ENCODE data around the gene ADCY4.
A peak's percentile ranks its signal among the peaks of the same experiment; 100 is the strongest.
"Not testable (repeated sequence)": the region's sequence is repeated elsewhere in the genome, so short reads cannot be mapped to it uniquely, and the experiment has no call there.

The ADCY4 gene

DNA sequence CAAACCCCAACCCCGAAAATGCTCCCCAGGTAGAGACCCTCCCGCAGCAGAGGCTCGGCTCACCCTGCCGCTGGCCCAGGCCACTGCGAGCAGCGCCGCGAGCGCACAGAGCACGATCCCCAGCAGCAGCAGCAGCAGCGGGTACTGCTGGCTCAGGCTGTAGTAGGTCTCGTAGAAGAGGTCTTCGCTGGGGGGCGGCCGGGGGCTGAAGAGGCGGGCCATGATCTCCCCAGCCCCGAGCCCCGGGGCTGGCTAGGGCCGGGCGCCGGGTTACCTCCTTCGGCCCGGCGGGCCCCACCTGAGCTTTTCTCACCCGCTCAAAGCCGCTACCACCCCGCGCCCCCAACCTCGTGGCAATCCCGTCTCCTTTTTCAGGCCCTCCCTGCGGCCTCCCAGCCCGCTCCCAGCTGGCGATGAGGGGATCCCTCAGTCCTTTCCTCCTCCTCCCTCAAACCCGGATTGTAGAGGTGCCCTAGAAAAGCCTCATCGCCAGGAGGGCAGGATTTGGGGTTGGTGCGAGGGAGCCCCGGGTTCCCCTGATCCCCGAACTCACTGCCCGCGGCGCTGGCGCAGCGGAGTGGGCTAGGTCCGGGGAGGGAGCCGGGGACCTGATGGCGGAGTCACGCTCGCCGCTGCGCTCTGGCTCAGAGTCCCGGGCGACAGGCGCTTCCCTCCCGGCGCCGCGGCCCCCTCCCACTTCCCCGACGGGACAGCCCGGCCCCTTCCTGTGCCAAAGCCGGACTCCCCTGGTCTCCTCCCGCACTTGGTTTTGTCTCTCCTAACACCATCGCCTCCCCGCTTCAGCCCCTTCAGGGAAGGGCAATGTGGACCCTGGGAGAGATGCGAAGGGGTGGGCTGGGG lies at the start of gene ADCY4:
Gene ADCY4 (minus strand): TSS at position 641 of the 861 bp plus-strand sequence. CDS start 419 bp downstream, at position 222.
- DNase-seq (ENCODE audit: low spot score): no peak

DNA sequence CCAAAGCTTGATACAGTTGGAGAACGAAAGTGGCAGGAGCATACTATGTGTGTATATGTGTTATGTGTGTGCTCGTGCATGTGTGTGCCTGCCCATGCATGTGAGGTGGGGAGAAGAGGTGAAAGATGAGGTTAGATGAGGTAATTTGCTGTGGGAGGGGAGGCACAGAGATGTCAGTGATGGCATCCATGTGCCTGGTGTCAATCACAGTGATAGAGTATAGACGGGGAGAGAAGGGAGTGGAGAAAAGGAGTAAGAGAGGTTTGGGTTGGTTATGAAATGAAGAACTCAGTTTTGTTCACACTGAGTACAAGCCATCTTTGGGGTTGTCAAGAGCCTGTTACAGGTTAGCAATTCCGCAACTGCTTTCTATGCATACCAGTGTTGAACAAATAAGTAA lies 49.3 kb upstream of the ADCY4 start:
- DNase-seq (ENCODE audit: low spot score): no peak

DNA sequence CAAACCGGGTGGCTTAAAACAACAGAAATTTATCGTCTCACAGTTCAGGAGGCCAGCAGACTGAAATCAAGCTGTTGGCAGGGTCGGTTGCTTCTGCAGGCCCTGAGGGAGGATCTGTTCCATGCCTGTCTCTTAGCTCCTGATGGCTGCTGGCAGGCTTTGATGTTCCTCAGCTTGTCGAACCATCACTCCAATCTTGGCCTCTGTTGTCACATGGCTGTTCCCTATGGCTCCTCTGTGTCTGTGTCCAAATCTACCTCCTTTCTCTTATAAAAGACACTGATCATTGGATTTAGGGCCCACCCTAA lies 47.1 kb upstream of the ADCY4 start:
- DNase-seq (ENCODE audit: low spot score): no peak

DNA sequence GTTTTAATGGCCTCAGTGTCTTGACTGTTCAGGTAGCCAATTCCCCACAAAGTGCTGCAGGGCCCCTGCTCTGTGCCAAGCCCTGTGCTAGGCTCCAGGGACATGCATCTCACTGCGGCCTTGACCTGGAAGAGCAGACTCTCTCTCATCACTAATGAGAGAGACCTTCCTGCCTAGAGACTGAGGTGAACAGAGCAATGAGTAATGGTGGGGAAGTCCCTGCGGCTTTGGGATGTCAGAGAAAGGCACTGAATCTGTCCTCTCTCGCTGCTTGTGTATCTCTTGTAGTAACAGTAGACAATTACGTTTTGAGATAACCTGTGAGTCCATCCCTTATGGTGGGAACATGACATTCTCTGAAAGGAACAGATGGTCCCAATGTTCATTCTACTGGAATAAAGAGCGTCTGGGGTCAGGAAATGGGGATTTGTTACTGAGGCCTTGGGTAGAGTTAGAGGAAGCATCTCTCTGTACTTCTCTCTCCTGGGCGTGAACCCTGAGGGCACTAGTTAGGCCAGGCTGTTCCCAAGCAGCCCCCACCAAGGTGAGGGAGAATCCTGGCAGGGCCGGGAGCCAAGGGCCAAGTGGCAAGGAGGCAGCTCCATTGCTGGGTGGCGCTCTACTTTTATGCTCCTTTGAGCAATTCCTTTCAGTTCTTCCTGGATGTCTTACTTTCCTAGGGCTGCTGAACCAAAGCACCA lies 46.6 kb upstream of the ADCY4 start:
- DNase-seq (ENCODE audit: low spot score): no peak

DNA sequence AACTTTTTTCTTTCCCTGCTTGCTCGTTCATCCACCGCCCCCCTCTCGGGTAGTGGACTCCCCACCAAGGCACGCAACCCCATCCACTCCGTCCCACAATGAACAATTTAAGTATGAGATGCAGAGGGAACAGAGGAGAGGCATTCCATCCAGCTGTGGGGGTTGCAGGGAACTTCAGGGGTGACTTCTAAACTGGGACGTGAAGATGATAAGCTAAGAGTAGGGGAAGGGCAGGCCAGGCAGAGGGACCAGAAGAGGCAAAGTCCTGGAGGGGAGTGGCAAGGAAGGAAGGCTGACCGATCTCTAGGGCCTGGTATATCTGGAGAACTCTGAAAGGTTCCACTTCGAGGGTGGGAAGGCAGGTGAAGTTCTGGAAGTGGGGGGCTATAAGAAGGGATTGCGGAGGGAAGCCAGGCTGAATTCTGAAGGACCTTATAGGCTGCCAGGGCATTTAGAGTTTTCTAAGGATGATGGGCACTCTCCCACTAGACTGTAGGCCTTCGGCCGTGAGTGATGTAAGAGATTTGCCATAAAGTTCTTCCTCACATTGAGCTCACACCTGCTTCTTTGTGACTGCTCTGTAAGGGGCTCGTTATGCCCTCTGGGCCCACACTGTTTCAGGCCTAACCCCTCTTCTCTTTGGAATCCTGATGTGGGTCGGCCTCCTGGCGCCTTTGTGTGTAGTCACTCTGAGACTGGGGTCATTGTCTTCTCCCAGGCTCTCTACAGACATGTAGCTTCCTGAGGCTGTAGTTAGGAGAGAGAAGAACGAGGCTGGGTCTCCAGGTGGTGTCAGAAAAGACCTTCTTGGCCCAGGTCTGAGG lies 45.2 kb upstream of the ADCY4 start:
- DNase-seq (ENCODE audit: low spot score): no peak

DNA sequence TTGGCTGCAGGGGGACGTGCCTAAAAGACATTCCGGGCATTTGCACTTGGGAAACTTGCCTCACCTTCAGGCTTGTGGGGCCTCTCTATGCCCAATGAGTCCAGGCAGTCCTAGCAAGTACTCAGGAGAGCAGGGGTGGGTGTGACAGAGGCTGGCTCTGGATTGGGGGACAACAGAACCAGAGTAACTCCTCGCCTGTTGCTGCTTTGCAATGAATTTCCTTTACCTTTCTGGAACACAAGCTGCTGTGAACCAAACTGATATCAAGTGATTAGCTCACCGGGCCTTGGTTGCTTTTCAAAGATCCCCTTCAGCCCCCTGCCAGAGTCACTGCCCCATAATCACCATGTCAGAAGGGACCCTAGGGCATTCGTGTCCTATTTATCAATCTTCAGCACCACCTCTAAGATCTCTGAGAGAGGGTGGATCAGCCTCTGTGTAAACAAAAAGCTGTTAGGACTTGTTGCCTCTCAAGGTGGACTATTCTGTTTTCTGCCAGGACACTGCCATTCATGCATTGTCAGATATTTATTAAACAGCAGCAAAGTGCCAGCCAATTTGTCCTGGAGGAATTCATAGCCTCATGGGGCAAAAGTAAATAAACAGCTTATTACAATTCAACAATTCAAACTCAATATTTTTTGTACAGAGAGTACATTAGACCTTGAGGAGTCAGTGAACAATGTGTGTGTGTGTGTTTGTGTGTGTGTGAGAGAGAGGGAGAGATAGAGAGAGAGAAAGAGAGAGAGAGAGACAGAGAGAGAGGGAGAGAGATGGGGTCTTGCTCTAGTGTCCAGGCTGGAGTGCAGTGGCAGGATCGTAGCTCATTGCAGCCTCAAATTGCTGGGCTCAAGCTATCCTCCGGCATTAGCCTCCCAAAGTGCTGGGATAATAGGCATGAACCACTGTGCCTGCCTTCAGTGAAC lies 44.4 kb upstream of the ADCY4 start:
- no peak for DNase-seq (ENCODE audit: low spot score)

DNA sequence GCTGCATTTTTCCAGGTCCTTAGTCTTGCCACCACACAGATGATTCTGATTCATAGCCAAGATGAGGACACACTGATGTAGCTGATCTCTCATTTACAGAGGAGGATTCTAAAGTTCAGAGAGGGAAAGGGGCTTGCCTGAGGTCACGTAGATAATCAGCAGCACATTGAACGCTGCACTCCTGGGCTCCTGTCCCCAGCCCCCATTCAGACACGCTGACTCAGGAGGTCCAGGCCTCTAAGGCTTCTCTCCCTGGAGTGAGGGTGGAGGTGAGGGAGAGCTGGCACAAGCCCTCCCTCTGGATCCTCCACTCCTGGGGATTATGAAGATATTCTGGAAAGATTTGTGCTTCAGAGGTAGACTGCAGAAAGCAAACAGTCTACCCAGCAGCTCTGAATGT lies 43.5 kb upstream of the ADCY4 start:
- no peak for DNase-seq (ENCODE audit: low spot score)

DNA sequence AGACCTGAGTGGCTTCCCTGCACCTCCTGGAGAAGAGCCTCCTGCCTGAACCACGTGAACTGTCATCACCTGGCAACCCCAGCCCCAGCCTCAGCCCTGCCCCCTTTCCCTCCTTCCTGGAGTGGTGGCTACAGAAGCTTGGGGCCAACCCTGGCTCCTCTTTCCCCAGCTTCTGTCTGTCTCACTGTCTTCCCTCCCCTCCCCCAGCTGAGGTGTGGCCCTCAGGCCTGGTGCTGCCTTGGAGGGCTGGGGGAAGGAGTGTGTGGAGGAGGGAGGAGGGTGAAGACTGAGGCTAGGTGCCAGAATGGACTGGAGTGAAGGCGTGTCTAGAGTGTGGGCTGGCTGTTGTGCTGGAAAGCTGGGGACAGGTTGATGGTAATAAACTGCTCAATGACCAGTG lies 42.8 kb upstream of the ADCY4 start:
- no peak for DNase-seq (ENCODE audit: low spot score)

DNA sequence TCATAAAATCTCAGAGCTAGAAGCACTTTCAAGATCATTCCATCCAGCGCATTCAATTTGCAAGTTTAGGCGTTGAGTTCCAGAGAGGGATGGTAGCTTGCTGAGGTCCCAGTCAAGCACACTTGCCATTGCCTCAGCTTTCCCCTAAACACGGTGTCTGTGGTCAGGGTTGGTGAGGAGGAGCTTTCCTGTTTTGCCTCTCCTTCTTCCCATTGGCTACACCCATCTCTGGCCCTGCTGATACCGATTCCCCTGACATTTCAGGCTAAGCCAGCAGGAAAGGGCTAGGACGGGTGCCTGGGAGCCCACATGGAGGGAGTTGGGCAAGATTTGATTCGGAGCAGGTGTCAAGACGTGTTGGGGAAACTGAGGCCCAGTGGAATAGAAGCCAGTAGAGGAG lies 42.3 kb upstream of the ADCY4 start:
- DNase-seq (ENCODE audit: low spot score): no peak

DNA sequence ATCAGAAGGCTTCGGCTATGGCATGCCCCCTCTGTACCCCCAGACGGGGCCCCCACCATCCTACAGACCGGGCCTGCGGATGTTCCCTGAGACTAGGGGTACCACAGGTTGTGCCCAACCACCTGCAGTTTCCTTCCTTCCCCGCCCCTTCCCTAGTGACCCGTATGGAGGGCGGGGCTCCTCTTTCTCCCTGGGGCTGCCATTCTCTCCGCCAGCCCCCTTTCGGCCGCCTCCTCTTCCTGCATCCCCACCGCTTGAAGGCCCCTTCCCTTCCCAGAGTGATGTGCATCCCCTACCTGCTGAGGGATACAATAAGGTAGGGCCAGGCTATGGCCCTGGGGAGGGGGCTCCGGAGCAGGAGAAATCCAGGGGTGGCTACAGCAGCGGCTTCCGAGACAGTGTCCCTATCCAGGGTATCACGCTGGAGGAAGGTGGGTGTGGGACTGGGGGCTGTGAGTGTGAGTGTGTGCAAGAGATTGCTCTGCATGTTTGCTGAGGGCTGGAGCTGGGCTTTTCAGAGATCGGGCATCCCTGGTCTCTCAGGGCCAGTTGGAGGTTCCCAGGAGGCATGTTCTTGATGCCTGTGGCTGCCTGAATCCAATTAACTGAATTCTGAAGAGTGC lies 41.7 kb upstream of the ADCY4 start:
- DNase-seq (ENCODE audit: low spot score): no peak

DNA sequence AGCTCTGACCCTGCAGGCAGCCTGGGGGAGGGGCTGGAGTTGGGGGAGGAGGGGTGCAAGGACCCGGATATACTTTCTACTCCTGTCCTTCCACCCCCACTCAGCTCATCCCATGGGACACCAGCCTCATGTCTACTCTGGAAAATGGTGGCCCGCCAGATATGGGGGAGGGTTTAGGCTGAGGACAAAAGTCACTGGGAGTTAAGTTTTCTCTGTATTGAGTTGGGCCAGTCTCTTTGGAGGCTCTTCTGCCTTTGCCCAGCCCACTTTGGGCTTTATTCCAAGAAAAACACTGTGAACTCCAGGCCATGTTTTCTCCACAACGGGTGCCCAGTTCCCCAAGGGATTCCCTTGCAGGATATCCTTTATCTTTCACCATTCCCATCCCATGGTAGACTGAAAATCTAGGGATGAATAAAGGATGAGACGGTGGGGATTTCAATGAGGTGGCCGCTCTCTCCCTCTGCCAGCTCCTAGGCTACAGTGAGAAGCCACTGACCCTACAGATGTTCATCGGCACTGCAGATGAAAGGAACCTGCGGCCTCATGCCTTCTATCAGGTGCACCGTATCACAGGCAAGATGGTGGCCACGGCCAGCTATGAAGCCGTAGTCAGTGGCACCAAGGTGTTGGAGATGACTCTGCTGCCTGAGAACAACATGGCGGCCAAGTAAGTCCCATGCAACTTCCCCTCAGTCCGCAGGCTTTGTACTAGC lies 38.0 kb upstream of the ADCY4 start:
- no peak for DNase-seq (ENCODE audit: low spot score)

DNA sequence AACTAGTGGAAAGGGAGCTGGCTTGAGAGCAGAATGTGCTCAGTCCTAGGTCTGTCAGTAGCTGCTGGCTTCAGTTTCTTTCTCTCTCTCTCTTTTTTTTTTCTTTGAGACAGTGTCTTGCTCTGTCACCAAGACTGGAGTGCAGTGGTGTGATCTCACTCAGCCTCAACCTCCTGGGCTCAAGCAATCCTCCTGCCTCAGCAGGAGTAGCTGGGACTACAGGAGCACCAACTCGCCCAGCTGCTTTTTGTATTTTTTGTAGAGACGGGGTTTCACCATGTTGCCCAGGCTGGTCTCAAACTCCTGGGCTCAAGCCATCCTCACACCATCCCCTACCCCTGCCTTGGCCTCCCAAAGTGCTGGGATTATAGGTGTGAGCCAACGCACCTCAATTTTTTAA lies 36.7 kb upstream of the ADCY4 start:
- not testable (repeated sequence) for DNase-seq (ENCODE audit: low spot score)

DNA sequence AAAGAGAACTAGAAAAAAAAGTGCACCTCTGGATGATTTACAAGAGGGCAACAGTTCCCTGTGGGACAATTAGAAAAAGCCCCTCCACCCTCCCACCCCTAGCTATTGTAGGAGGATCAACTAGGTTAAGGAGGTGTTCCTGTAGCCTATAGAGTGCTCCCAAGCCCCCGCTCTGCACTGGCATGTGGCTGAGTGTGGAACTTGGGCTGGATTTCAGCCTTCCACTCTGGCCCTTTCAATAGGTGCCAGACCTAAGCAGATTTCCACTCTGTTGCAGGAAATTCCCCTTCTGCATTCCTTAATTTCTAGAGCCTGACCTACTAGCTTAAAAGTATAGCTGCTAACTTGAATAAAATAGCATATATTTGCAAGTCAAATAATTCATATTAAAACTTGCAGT lies 35.9 kb upstream of the ADCY4 start:
- no peak for DNase-seq (ENCODE audit: low spot score)

DNA sequence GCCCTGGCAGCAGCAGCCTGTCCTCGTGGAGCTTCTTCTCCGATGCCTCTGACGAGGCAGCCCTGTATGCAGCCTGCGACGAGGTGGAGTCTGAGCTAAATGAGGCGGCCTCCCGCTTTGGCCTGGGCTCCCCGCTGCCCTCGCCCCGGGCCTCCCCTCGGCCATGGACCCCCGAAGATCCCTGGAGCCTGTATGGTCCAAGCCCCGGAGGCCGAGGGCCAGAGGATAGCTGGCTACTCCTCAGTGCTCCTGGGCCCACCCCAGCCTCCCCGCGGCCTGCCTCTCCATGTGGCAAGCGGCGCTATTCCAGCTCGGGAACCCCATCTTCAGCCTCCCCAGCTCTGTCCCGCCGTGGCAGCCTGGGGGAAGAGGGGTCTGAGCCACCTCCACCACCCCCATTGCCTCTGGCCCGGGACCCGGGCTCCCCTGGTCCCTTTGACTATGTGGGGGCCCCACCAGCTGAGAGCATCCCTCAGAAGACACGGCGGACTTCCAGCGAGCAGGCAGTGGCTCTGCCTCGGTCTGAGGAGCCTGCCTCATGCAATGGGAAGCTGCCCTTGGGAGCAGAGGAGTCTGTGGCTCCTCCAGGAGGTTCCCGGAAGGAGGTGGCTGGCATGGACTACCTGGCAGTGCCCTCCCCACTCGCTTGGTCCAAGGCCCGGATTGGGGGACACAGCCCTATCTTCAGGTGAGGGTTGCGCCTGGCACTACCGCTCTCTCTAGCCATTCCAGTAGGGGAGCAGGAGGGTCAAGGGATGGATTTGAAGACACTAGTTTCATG lies 35.2 kb upstream of the ADCY4 start:
- no peak for DNase-seq (ENCODE audit: low spot score)

DNA sequence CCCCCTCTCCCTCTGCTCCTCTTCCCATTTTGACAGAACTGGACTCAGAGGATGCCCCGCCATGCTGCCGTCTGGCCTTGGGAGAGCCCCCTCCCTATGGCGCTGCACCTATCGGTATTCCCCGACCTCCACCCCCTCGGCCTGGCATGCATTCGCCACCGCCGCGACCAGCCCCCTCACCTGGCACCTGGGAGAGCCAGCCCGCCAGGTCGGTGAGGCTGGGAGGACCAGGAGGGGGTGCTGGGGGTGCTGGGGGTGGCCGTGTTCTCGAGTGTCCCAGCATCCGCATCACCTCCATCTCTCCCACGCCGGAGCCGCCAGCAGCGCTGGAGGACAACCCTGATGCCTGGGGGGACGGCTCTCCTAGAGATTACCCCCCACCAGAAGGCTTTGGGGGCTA lies 34.6 kb upstream of the ADCY4 start:
- DNase-seq (ENCODE audit: low spot score): no peak

DNA sequence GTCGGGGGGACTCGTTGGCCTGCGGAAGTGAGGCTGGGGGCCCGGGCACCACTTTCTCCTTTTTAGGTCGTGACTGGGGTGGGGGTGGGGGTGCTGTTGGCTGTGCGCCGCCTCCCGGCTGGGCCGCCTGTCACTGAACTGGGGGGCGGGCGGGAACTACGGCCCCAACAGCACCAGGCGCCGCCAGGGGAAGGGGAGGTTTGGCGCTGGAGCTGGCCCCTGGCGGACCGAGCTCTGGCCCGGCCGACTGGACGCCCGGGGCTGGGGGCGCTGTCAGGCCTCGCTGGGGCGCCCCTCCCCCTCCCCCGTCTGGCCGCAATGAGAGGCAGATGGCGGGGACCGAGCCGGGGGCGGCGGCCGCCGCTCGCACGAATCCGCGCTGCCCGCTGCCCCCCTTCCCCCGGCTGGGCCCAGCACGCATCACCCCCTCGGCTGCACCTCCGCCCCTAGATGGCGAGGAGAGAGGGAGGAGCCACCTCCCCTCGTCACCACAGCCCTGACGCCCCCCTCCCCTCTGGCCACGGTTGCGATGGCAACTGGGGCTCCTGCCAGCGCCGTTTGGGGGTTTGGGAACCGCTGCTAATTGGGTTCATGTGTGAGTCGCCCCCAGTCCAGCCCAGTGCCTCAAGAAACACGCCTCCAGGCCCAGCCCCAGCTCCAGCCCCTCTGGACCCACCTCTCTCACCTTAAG lies 33.8 kb upstream of the ADCY4 start:
- peak; percentile 54 for DNase-seq (ENCODE audit: low spot score)

DNA sequence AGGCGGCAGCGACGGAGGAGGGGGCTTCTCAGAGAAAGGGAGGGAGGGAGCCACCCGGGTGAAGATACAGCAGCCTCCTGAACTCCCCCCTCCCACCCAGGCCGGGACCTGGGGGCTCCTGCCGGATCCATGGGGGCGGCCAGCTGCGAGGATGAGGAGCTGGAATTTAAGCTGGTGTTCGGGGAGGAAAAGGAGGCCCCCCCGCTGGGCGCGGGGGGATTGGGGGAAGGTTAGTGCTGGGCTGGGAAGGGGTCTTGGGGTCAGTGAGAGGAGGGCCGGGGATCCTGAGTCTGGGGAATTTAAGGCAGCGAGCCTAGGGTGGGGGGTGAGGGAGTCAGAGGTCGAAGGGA lies 33.3 kb upstream of the ADCY4 start:
- DNase-seq (ENCODE audit: low spot score): no peak

DNA sequence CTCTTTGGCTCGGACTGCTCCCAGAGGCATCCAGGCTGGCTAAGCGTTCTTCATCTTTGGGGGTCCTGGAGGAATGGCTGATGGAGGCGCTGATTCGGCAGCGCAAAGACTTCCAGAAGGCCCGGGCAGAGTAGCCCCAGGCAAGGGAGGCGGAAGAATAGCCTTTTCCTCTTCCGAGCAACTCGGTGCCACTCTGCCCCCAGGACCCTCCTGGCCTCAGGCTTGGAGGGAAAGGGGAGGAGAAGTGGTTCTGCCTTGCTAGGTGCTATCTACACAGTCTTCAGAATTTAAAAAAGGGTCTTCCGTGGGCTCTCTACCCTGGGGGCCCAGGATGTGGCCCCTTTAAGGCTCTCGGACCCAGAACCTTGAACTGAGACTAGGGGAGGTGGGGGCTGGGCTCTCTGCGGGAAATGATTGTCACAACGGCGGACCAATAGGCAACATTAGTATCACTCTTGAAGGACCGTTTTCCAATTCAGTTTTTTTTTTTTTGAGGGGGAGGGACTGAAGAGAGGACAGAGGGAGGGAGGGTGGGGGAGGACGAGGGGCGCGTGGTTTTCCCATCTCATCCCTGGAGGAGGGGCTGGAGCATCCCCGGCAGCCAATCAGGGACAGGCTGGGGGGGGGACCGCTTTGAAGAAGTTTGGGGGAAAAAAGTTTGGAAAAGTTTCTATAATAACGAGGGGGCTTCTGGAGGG lies 32.8 kb upstream of the ADCY4 start, which contains the start of gene NFATC4:
Gene NFATC4 (plus strand): TSS at position 671 of the 698 bp plus-strand sequence. CDS start 157 bp downstream, outside the sequence.
- peak; percentile 76 for DNase-seq (ENCODE audit: low spot score)
